GM13976 (cell line): ENCODE data around the gene NFKBIE.

Source experiments
- DNase-seq: peaks from one replicate; pipeline ENCODE4 v3.0.0; 2012; ENCODE audit warnings: low spot score
- in situ Hi-C: fragments of 300-500 bp; cut with MboI; formaldehyde crosslinking; loops from one replicate; pipeline ENCODE4 v1.12.0; 2022; ENCODE audit warnings: low sequenced_read_pairs, mixed read lengths, inconsistent platforms; ENCODE audit not compliant: unreplicated experiment
- TF ChIP-seq, protein P1 (sequence below): IDR thresholded peaks from 2 replicates; pipeline ENCODE4 v1.5.1; 2012; ENCODE audit warnings: borderline replicate concordance, mild to moderate bottlenecking; ENCODE audit not compliant: insufficient read depth; ENCODE audit errors: extremely low read depth, missing control alignments, control extremely low read depth

Gene NFKBIE

DNA sequence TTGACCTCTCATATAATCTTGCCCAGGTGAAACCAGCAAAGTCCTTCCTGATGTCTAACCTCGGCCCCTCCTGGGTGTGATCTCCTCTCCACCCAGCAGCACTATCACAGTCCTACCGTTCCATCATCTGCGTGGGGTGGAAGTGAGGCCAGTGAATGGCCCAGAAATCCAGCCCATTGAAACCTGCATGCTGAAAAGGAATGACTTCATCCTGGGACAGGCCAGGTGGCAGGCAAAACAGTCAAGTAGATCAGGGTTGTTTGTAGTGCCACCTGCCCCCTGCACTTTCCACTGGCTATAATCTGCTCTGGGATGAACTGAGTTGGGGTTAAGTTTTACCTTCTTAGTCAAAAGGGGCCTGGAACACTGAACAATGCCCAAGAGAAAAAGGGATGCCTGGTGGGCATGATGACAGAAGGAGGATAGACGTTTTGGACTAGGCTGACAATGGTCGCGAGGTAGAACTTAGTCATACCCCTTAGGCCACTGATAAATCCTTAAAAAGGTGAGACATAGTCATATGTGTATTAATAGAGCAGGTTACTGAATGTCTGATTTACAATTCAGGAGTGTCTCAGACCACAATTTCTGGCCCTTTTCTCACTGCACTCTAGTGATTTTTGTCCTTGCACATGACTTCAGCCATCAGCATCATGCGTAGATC lies 26.5 kb downstream of the NFKBIE start:
- in situ Hi-C loops = no loop called here
- TF ChIP-seq, protein P1, sequence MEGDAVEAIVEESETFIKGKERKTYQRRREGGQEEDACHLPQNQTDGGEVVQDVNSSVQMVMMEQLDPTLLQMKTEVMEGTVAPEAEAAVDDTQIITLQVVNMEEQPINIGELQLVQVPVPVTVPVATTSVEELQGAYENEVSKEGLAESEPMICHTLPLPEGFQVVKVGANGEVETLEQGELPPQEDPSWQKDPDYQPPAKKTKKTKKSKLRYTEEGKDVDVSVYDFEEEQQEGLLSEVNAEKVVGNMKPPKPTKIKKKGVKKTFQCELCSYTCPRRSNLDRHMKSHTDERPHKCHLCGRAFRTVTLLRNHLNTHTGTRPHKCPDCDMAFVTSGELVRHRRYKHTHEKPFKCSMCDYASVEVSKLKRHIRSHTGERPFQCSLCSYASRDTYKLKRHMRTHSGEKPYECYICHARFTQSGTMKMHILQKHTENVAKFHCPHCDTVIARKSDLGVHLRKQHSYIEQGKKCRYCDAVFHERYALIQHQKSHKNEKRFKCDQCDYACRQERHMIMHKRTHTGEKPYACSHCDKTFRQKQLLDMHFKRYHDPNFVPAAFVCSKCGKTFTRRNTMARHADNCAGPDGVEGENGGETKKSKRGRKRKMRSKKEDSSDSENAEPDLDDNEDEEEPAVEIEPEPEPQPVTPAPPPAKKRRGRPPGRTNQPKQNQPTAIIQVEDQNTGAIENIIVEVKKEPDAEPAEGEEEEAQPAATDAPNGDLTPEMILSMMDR = no peak
- no peak for DNase-seq

DNA sequence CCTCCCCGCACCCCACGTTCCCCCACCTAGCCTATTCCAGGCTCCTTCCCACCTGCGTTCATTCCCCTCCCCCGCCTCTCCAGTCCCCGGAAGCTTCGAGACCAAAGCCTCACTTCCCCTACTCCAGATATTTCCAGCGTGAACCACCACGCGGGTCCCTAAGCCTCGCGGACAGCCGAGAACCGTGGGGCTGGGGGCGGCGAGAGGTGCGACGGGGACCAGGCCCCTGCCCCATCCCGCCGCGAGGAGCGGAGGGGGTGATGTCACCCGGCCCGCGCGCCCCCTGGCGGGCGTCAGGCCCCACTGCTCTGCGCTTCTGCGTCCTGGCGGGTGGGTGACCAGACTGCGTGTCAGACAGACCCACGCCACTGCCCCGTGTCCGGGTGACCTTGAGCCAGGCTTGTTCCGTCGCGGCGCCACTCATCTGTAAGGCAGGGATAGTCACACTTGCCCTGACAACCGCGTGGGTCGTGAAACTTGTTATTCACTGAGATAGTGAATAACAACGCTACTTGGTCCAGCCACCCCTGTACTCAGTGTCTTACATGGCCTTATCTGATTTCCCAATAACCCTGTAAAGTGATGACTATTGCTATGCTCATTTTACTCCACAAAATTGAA lies 27.4 kb downstream of the NFKBIE start:
- in situ Hi-C loops = no loop called here
- TF ChIP-seq, protein P1 = peak; percentile 98
- peak; percentile 90 for DNase-seq

DNA sequence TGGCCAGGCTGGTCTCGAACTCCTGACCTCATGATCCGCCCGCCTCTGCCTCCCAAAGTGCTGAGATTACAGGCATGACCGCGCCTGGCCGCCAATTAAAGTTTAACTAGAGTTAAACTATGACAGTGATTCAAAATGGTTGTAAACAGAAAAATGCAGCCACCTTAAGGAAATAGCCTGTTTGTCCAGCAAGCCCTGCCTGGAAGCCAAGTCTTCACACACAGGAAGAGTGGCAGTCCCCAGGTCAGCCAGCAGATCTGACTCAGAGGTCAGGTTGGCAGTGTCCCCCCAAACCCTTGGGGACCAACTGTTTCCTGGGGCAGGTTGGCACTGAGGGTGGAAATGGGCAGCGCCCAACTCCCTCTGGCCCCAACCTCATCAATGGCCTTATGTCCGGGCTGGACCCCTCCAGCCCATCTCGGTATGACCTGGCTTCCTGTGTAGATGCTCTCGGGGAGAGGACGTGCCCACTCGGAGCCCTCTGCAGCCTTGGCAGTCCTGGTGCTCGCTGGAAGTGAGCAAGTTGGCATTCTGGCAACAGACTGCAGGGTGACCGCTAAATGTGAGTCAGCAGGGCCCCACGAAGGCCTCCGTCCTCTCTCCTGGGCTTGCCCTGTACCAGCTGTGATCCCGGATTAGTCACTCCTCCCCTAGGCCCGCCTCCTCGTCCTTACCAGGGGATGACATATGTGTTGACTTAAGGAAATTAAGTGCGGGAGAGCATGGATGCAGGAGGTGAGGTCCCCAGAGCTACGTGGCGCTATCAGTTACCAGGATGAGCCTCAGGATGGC lies 28.1 kb downstream of the NFKBIE start:
- in situ Hi-C loops = no loop called here
- DNase-seq = peak; percentile 74
- TF ChIP-seq, protein P1 = no peak

DNA sequence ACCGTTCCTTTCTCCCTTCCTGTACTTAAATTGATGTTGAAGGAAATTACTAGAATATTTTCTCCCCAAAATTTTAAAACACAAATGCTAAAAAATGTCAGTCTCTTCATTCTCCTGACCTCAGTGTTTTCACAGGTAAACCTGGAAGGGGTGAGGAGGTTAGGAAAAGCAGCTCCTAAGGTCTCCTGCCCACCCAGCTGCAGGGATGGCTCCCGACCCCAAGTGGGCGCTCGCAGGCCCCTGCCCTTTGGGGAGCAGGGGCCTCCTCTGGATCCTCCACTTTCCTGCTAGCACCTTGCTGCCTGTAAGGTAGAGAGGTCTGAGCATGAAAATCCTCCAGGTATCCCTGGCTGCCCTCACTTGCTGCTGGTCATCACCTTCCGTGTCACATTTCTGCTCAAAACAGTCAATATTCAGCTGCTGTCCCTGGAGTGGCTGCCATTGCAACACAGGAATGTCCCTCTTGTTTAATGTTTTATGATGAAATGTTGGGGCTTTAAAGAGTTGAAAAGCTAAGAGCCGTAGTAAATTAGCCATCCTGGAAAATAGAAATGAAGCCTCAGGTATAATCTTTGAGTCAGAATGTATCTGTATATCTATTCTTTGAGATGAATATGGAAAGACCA lies 29.3 kb downstream of the NFKBIE start:
- in situ Hi-C loops = no loop called here
- no peak for DNase-seq
- TF ChIP-seq, protein P1 = no peak

DNA sequence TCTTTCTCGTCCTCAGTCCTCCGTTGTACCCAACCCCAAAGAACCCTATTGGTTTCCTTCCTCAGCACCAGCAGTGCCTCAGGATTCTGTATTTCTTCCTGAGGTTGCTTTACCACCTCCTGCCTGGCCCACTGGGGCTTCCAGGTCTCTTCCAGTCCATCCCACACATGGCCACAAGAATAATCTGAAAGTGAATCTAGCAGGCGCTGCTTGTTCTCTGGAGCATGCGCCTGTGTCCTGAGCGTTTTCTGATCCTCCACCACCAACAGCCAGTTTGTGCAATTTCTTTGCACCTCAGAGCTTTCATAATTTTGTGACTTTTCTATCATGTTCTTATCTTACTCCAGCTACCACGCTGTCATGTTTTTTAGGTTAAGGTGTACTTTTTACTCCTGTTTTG lies 30.1 kb downstream of the NFKBIE start:
- peak; percentile 2 for DNase-seq
- in situ Hi-C loops = no loop called here
- TF ChIP-seq, protein P1 = no peak

DNA sequence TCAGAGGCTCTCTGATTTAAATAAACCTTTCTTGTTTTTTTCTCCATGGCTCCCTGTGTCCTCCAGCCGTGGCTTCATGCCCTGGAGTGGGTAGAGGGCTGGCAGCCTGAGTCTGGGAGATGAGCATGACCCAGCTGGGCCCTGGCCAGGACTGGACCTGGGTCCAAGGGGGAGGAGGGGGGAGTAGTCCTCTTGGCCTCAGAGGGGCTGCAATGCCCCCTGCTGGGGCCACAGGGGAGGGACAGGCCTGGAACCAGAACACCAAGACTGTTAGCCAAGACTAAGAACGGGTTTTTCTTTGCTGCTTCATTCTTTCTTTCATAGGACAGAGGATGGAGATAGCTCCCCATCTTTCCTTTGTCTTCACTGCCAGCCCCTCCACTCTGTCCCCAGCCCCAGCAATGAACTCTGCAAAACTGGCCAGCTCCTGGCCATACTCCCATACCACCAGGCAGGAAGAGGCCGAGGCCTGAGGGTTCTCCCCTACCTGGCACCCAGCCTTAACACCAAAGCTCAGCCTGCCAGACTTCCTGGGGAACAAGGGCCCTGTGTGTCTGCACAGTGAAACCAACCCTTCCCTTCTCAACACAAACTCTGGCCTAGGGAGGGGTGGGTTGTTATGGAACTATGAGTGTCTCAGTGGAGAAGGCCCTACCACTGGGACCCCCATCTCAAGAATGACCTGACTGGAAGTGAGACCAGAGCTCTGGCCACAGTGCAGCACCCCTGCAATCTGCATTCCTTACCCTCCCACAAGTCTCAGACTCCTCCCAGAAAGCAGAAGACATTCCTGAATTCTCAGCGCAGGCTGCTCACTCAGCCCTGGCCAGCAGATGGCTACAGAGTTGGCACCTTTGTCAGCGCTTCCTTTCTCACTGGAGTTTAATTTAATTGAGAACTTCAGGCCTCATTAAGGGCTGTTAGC lies 31.0 kb downstream of the NFKBIE start:
- in situ Hi-C loops = loop anchor here (5.0 kb wide), 1 partner anchor 62 kb away; no protein-coding TSS in a partner anchor
- DNase-seq = peak; percentile 71
- TF ChIP-seq, protein P1 = peak; percentile 56
